GM12878 (cell line): Measurements from ENCODE around the gene SLC22A12. TPM values are rescaled to one million over a fixed set of nuclear protein-coding genes. Genes with fewer than 3 reads are reported as not detected.

Experiments used
- ATAC-seq: fragments of 200-7000 bp; cut with Tn5 transposase; 3 replicates; pipeline ENCODE4 v1.9.1; 2020; ENCODE audit warnings: mild to moderate bottlenecking, moderate library complexity
- BruUV-seq: library from RNA; stranded (reverse); fragments of 400-500 nt; replicated peaks from 2 replicates; lab custom pipeline; 2021; lab: Mats Ljungman, UMichigan
- CTCF ChIA-PET: fragments of 300-600 bp; sonication (Branson Sonifier 250); formaldehyde crosslinking; extraction: SDS; loops from one replicate; lab custom pipeline; 2021; ENCODE audit warnings: inconsistent platforms; lab: Yijun Ruan, JAX
- POLR2A ChIA-PET: fragments of 350-600 bp; formaldehyde crosslinking; extraction: SDS; loops from one replicate; lab custom pipeline; 2021; ENCODE audit warnings: inconsistent platforms; lab: Charles Lee
- RAD21 ChIA-PET: fragments of 300-600 bp; sonication (Branson Sonifier 250); formaldehyde crosslinking; loops from one replicate; lab custom pipeline; 2023; ENCODE audit warnings: antibody characterized with exemption; ENCODE audit not compliant: unreplicated experiment; lab: Charles Lee
- SMC1A ChIA-PET: fragments of 300-600 bp; sonication (Branson Sonifier 250); formaldehyde crosslinking; loops from one replicate; lab custom pipeline; 2023; ENCODE audit not compliant: unreplicated experiment, uncharacterized antibody; lab: Charles Lee
- DNase-seq: peaks from one replicate; pipeline ENCODE4 v3.0.0-alpha.2; 2011; ENCODE audit warnings: low read depth, low spot score
- FAIRE-seq: peaks from 3 replicates; lab custom pipeline; 2011; peaks lifted over from hg19 to GRCh38; lab: Jason Lieb, UNC
- H2AFZ ChIP-seq: 2 replicates; pipeline ENCODE4 v1.6.0; 2011; ENCODE audit warnings: low read depth, low read length, control low read depth; ENCODE audit not compliant: control insufficient read depth
- H3K27ac ChIP-seq: 2 replicates; pipeline ENCODE4 v1.5.1; 2011; ENCODE audit warnings: control low read depth; ENCODE audit not compliant: control insufficient read depth, insufficient read depth
- H3K27me3 ChIP-seq, 2 experiments: replicated peaks in 1 of 2; 2 replicates each; pipeline versions ENCODE4 v1.6.0 to v1.6.1; 2011; ENCODE audit warnings: low read length in 1 of 2; ENCODE audit not compliant: control insufficient read depth in 2 of 2, insufficient read depth in 2 of 2
- H3K36me3 ChIP-seq, 2 experiments: 2 replicates each; pipeline ENCODE4 v1.5.1; 2011; ENCODE audit warnings: low read length in 1 of 2; ENCODE audit not compliant: control insufficient read depth in 2 of 2, insufficient read depth in 2 of 2
- H3K4me1 ChIP-seq: 2 replicates; pipeline ENCODE4 v1.6.1; 2011; ENCODE audit warnings: mild to moderate bottlenecking, low read length, moderate library complexity, mixed read lengths; ENCODE audit not compliant: control insufficient read depth, insufficient read depth
- H3K4me2 ChIP-seq: 2 replicates; pipeline ENCODE4 v1.6.0; 2011; ENCODE audit warnings: control low read depth; ENCODE audit not compliant: control insufficient read depth, insufficient read depth
- H3K4me3 ChIP-seq: fragments of 200-600 bp; sonication (generic); 2 replicates; pipeline ENCODE4 v1.5.1; 2016
- H3K79me2 ChIP-seq: 2 replicates; pipeline ENCODE4 v1.6.0; 2011; ENCODE audit warnings: low read length; ENCODE audit not compliant: control insufficient read depth, insufficient read depth
- H3K9ac ChIP-seq: 2 replicates; pipeline ENCODE4 v1.8.0; 2011; ENCODE audit warnings: low read length, control low read depth, mixed read lengths; ENCODE audit not compliant: control insufficient read depth, insufficient read depth
- H3K9me3 ChIP-seq: replicated peaks from 3 replicates; pipeline ENCODE4 v1.5.1; 2011; ENCODE audit warnings: mild to moderate bottlenecking, low read length; ENCODE audit not compliant: control insufficient read depth, insufficient read depth
- H4K20me1 ChIP-seq: 2 replicates; pipeline ENCODE4 v1.6.0; 2011; ENCODE audit not compliant: control insufficient read depth, insufficient read depth
- ASH2L ChIP-seq: fragments of 300-600, 200-600 bp; sonication (generic); IDR thresholded peaks from 2 replicates; pipeline ENCODE4 v1.6.1; 2017; ENCODE audit warnings: low read depth, mild to moderate bottlenecking, borderline replicate concordance
- ATF2 ChIP-seq: IDR thresholded peaks from 2 replicates; pipeline ENCODE4 v1.6.1; 2012; ENCODE audit warnings: low read length, inconsistent platforms
- BHLHE40 ChIP-seq, 2 experiments: fragments of 450-650 bp in 1 of 2; IDR thresholded peaks; 2 replicates each; pipeline ENCODE4 v1.6.1; 2011 to 2017; ENCODE audit warnings: low read depth in 2 of 2, borderline replicate concordance in 1 of 2, improper control_type of control experiment in 1 of 2, low read length in 1 of 2, mild to moderate bottlenecking in 1 of 2
- EGR1 ChIP-seq, 2 experiments: IDR thresholded peaks; 1 replicate in 1 of 2; 2 replicates in 1 of 2; pipeline ENCODE4 v1.6.1; 2011 to 2012; ENCODE audit warnings: low read depth in 2 of 2, low read length in 2 of 2, borderline replicate concordance in 1 of 2, mild to moderate bottlenecking in 1 of 2, moderate library complexity in 1 of 2
- NKRF ChIP-seq: fragments of 450-650 bp; conservative IDR thresholded peaks from 2 replicates; pipeline ENCODE4 v1.6.1; 2017; ENCODE audit warnings: mild to moderate bottlenecking, moderate library complexity
- NR2F1 ChIP-seq: fragments of 450-650 bp; conservative IDR thresholded peaks from 2 replicates; pipeline ENCODE4 v1.6.1; 2017; ENCODE audit warnings: mild to moderate bottlenecking
- SP1 ChIP-seq: IDR thresholded peaks from one replicate; pipeline ENCODE4 v1.6.1; 2011; ENCODE audit warnings: low read depth, low read length
- SPI1 ChIP-seq: IDR thresholded peaks from 2 replicates; pipeline ENCODE4 v1.6.1; 2011; ENCODE audit warnings: low read depth, mild to moderate bottlenecking, low read length, moderate library complexity, borderline replicate concordance; ENCODE audit not compliant: insufficient read depth
- STAT3 ChIP-seq: IDR thresholded peaks from 2 replicates; pipeline ENCODE4 v1.6.1; 2011; ENCODE audit warnings: low read depth, low read length, improper control_type of control experiment
- ZZZ3 ChIP-seq: IDR thresholded peaks from 2 replicates; pipeline ENCODE4 v1.6.1; 2011; ENCODE audit warnings: low read depth; ENCODE audit not compliant: control insufficient read depth, insufficient read length
- WGBS: methylation state at CpG from one replicate; pipeline ENCODE4 v1.1.6; 2016; ENCODE audit warnings: low lambda C conversion rate; ENCODE audit not compliant: insufficient replicate concordance, insufficient coverage; ENCODE audit errors: missing lambda C conversion rate; 5-methylcytosine and 5-hydroxymethylcytosine counted together
- in situ Hi-C: fragments of 300-500 bp; cut with MboI; formaldehyde crosslinking; loops from 9 replicates; pipeline ENCODE4 v1.14.3; 2018; ENCODE audit warnings: mixed read lengths
- intact Hi-C: fragments of 100-400 bp; cut with micrococcal nuclease; formaldehyde crosslinking; loops from one replicate; pipeline ENCODE4 v1.14.2; 2022; ENCODE audit not compliant: unreplicated experiment
- polyA plus RNA-seq, 11 experiments: library from polyadenylated mRNA; depleted of rRNA in 4 of 11; unstranded in 6 of 11; stranded (reverse) in 5 of 11; fragments of >200 nt; fragmentation: Nextera tagmentation in 4 of 11; fragmentation: Illumina TruSeq in 1 of 11; extraction: Ambion mirVana in 4 of 11; extraction: Trizol in 1 of 11; gene quantifications; 1 replicate in 1 of 11; 2 replicates in 10 of 11; pipeline versions ENCODE4 v1.2.1 to v1.2.3, GENCODE V29; 2011 to 2016; ENCODE audit warnings: inconsistent platforms in 2 of 11, missing spikeins in 2 of 11, low read depth in 1 of 11
- total RNA-seq, 4 experiments: library from RNA; depleted of rRNA in 3 of 4; stranded (reverse); fragments of >200 nt in 3 of 4; fragmentation: Illumina TruSeq in 1 of 4; extraction: Trizol in 1 of 4; gene quantifications; 2 replicates each; pipeline versions ENCODE4 v1.2.1 to v1.2.3, GENCODE V29; 2013 to 2021

SLC22A12 gene
- total and polyA plus RNA-seq, 10 of the 15 experiments (the other 5 are each of a cell fraction or from before 2014, with no cell fraction given): not detected

GRCh38 chr11:64600281-64600992 lies 9.4 kb downstream of the SLC22A12 start:
- ChIA-PET POLR2A (no interaction called here), CTCF (no interaction called here), RAD21 (no interaction called here), SMC1A (no interaction called here)
- in situ Hi-C loops: no loop called here
- H3K79me2 ChIP-seq: no peaks in the 10 kb centered on the region
- no peak overlapping the region for H2AFZ ChIP-seq
- no peak overlapping the region for H3K9ac ChIP-seq
- BruUV-seq: no TSS peak
- no peaks in the 10 kb centered on the region for H3K4me1 ChIP-seq
- no peaks in the 10 kb centered on the region; the same call in 1 of the 3 replicates for H3K9me3 ChIP-seq
- no peak overlapping the region for H3K27ac ChIP-seq
- no peak for TF ChIP-seq ASH2L
- intact Hi-C loops: no loop called here
- no peaks in the 10 kb centered on the region for H3K36me3 ChIP-seq
- H3K4me2 ChIP-seq: no peak overlapping the region
- no peaks in the 10 kb centered on the region for H3K27me3 ChIP-seq
- no peaks in the 10 kb centered on the region for H4K20me1 ChIP-seq
- WGBS: 35% methylated on average over 19 of the region's 19 CpGs
- no peak overlapping the region for H3K4me3 ChIP-seq
- ATAC-seq (no peak), FAIRE-seq (no peak), DNase-seq (no peak)

GRCh38 chr11:64601605-64602465 lies 10.8 kb downstream of the SLC22A12 start:
- Histone ChIP-seq H2AFZ (no peak overlapping the region), H3K4me1 (no peaks in the 10 kb centered on the region), H3K4me2 (no peak overlapping the region), H3K27ac (no peak overlapping the region), H3K9me3 (no peaks in the 10 kb centered on the region), H4K20me1 (no peaks in the 10 kb centered on the region), H3K9ac (no peak overlapping the region), H3K27me3 (no peaks in the 10 kb centered on the region), H3K4me3 (no peak overlapping the region), H3K79me2 (no peaks in the 10 kb centered on the region), H3K36me3 (no peaks in the 10 kb centered on the region)
- intact Hi-C loops (no loop called here), in situ Hi-C loops (no loop called here)
- no peak for DNase-seq
- POLR2A ChIA-PET: no interaction called here
- 12% methylated on average over 9 of the region's 12 CpGs for WGBS
- CTCF ChIA-PET: interaction anchor here (1.2 kb wide), 1 partner anchor 48 kb away, joined by 3 read pairs; no protein-coding TSS in a partner anchor
- FAIRE-seq: no peak
- RAD21 ChIA-PET: no interaction called here
- SMC1A ChIA-PET: no interaction called here
- BruUV-seq: no TSS peak
- no peak for ATAC-seq
- no peak for TF ChIP-seq NR2F1
- TF ChIP-seq NKRF: no peak
- no peak for TF ChIP-seq SPI1
- no peak for TF ChIP-seq EGR1 (IDR thresholded peaks at IDR 0.05; ENCODE audit: borderline replicate concordance in 1 of 2, low read depth in 2 of 2, low read length in 2 of 2)
- no peak for TF ChIP-seq SP1
- no peak for TF ChIP-seq STAT3
- no peak for TF ChIP-seq ZZZ3
- no peak for TF ChIP-seq ATF2
- TF ChIP-seq BHLHE40 (IDR thresholded peaks at IDR 0.05; ENCODE audit: borderline replicate concordance in 1 of 2, low read depth in 2 of 2, low read length in 1 of 2): no peak
